GM18870 (cell line): ENCODE data around the gene PPP1R18.
"Not testable (repeated sequence)": the region's sequence is repeated elsewhere in the genome, so short reads cannot be mapped to it uniquely, and the experiment has no call there.

ENCODE experiments used
- ATAC-seq: cut with Tn5 transposase; IDR thresholded peaks from one replicate; pipeline ENCODE4 v1.9.1; 2021; ENCODE audit warnings: moderate library complexity; ENCODE audit not compliant: unreplicated experiment

PPP1R18 gene, protein sequence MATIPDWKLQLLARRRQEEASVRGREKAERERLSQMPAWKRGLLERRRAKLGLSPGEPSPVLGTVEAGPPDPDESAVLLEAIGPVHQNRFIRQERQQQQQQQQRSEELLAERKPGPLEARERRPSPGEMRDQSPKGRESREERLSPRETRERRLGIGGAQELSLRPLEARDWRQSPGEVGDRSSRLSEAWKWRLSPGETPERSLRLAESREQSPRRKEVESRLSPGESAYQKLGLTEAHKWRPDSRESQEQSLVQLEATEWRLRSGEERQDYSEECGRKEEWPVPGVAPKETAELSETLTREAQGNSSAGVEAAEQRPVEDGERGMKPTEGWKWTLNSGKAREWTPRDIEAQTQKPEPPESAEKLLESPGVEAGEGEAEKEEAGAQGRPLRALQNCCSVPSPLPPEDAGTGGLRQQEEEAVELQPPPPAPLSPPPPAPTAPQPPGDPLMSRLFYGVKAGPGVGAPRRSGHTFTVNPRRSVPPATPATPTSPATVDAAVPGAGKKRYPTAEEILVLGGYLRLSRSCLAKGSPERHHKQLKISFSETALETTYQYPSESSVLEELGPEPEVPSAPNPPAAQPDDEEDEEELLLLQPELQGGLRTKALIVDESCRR

DNA sequence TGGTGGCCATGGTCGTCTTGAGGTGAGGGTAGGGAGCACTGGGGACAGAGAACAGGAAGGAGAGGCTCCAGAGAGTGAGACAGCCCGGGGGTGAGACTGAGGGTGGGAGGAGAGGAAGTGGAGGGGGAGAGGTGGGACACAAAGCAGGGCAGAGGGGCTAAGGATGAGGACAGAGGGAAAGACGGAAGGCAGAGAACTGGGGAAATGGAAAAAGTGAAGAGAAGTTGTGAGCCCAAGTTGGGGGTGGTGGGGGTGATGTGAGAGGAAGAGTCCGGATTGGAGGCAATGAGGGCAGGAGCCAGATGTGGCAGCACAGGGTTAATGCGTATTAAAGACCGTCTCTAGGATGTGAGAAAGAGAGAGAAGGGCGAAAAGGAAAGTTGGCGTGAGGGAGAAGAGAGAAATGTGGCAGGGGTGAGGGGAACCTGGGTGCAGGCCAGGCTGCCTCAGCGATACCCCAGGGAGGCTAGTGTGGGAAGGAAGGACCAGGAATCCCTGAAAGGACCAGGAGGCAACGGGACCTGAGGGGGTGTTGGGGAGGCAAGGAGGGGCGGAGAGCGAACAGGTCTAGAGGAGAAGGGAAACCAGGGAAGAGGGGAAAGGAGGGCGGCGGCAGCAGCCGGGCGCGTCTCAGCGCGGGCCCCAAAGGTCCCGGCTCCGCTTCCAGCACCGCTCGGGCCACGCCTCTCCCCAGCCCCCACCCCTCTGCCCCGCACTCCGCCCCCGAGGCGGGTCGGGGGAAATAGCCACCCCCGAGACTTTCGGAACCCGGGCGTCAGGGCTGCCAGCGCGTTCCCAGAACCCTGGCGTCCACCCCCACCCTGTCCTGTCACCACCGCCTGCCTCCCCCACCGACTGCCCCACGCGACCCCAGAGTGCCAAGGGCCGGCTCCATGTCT lies at the start of gene PPP1R18:
Gene PPP1R18 (minus strand): TSS at position 637 of the 899 bp plus-strand sequence. CDS start 627 bp downstream, at position 10.
- no peak for ATAC-seq

DNA sequence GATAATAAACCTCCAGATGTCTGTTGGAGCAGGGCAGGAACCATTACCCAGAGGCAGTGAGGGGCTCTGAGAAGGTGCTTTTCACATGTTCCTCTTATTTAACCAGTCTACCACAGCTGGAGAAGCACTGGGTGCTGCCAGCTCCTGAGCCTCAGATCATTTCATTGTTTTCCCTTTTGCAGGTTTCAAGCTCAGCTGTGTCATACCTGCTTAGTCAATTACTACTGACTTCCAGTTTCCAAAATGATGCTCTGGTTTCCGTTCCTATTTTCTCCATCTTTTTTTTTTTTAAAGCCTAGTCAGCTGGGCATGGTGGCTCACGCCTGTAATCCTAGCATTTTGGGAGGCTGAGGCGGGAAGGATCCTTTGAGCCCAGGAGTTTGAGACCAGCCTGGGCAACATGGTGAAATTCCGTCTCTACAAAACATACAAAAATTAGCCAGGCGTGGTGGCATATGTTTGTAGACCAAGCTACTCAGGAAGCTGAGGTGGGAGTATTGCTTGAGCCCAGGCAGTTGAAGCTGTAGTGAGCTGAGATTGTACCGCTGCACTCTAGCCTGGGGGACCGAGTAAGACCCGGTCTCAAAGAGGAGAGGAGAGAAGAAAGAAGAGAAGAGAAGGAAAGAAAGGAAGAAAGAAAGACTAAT lies 49.3 kb upstream of the PPP1R18 start:
- no peak for ATAC-seq

DNA sequence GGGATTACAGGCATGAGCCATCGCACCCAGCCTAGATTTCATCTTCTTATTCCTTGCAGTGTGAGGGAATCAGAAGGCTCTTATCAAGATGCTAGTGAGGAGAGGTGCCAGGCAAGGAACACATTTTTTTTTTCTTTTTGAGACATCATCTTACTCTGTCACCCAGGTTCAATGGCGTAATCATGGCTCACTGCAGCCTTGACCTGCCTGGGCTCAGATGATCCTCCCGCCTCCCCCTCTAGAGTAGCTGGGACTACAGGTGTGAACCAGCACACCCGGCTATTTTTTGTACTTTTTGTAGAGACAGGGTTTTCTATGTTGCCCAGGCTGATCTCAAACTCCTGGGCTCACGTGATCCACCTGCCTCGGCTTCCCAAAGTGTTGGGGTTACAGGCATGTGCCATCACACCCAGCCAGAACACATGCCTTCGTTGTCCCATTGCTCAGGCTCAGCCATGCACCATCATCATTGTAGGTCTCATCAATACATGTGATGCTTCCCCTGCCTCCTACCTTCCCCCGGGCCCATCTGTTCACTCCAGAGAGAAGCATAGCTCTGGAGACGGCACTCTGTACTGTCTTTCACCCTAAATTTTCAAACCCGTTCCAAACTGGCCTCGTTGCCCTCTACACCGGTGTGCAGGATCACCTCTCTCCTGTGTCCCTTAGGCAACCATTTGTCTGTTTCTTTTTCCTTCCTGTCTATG lies 45.9 kb upstream of the PPP1R18 start:
- ATAC-seq = no peak

DNA sequence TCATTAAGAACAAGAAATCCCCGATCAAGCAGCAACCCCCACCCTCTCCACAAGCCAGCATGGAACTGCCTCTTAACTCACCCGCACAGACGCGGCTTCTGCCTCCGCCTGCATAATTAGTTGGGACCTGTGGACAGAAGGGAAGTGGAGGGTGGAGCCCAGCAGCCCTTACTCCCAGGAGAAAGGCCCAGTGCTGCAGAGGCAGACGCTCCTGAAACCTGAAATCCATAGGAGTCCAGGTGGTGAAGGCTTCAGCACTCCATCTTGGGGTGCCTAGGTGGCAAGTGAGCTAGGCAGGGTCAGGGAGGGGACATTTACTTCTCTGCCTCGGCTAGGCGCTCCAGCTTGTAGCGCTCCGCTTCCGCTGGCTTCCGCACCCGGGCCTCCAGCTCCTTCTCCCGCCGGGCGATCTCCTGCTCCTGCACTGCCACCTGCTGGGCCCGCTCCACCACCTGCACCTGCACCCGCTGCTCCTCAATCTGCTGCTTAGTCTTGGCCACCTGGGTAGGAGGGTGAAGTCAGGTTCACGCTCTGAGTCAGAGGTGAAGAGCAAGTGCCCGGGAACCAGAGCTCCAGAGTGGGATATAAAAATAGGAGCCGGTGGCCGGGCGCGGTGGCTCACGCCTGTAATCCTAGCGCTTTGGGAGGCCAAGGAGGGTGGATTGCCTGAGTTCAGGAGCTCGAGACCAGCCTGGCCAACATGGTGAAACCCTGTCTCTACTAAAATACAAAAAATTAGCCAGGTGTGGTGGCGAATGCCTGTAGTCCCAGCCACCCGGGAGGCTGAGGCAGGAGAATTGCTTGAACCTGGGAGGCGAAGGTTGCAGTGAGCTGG lies 44.4 kb upstream of the PPP1R18 start:
- ATAC-seq = no peak

DNA sequence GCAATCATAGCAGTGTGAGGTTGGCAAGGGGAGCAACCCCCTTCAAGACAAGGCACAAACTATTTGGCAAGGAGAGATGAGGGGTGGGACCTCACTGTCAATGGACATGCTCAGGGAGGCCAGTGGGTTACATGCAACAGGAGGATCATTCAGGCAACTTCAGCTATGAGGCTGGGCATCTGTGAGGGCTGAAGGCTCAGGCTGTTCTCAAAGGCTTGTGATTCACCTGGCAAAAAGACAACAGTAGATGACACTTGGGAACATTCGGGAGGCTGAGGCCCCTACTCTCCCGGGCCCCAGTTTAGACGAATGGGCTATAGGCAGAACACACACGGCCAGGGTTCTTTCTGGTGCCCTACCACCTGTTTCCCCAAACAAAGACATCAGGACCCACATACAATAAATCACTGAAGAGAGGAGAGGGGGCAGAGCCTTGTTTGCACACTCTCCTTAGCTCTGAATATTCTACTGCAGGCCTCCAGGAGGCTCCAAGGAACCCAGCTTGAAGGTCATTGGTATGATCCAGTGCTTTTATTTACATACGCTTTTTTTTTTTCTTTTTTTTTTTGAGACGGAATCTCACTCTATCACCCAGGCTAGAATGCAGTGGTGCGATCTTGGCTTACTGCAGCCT lies 41.6 kb upstream of the PPP1R18 start:
- no peak for ATAC-seq

DNA sequence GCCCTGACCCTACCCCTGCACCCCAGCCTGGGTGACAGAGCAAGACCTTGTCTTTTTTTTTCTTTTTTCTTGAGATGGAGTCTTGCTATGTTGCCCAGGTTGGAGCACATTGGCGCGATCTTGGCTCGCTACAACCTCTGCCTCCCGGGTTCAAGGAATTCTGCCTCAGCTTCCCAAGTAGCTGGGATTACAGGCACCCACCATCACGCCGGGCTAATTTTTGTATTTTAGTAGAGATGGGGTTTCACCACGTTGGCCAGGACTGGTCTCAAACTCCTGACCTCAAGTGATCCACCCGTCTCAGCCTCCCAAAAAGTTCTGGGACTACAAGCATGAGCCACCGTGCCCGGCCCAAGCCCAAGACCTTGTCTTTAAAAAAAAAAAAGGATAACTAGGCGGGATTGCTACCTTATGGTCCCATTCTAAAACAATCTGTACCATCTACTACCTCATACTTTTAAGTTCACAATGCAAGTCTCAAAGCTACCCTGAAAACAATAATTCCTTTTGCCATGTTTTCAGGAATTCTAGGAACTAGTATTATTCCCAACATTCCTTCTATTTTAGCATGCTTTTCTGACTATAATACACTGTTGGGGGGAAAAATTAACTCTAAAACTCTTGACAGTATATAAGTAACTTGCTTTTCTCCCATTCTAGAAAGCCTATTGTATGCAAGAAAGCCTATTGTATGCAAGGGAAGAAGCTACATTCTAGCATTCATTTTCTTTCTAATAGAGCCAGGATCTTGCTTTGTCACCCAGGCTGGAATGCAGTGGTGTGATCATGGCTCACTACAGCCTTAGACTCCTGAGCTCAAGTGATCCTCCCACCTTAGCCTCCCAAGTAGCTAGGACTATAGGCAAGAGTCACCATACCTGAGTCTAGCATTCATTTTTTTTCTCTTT lies 40.3 kb upstream of the PPP1R18 start:
- no peak for ATAC-seq

DNA sequence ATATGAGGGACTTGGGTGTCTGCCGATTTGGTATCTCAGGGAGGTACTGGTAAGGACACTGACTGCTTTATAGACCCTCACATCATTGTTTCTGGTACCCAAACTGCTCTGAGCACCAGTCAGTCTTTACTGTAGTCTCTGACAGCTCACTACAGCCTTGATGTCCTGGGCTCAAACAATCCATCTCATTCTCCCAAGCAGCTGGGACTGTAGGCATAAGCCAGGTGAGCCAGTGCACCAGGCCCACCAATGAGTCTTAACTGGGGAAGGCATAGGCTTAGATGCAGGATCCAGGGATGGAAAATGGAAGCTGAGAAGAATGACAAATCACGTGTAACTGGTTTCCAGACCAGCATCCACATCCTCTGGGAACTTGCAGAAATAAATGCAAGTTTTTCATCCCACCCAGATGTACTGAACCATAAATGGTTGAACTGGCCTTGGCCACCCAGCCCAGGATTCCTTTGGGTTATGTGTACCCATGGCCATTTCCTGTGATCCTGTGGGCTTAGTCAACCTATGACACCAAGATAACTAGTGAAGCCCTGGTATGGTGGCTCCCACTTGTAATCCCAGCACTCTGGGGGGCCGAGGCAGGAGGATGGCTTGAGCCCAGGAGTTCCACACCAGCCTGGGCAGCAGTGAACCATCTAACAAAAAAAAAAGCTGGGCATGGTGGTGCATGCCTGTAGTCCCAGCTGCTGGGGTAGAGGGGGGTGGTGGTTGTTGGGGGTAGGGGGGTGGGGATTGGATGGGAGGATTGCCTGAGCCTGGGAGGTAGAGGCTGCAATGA lies 39.5 kb upstream of the PPP1R18 start:
- ATAC-seq = no peak

DNA sequence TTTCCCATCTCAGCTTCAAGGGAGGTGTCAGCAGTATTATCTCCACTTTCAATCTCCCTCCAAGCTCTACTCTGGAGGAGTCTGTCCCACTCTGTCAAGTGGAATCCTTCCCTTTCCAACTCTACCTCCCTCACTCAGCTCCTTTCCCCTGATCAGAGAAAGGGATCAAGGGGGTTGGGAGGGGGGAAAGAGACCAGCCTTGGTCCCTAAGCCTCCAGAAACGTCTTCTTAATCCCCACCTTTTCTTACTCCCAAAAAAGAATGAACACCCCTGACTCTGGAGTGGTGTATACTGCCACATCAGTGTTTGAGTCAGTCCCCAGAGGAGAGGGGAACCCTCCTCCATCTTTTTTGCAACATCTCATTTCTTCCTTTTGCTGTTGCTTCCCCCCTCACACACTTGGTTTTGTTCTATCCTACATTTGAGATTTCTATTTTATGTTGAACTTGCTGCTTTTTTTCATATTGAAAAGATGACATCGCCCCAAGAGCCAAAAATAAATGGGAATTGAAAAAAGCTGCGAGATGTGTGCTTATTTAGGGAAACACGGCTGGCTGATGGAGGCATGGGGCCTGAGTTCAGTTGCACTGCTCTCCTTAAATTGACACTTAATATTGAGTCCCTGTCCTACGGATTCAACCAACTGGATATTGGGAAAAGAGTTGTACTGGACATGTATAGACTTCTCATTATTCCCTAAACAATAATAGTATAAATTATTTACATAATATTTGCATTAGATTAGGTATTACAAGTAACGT lies 38.6 kb upstream of the PPP1R18 start:
- no peak for ATAC-seq

DNA sequence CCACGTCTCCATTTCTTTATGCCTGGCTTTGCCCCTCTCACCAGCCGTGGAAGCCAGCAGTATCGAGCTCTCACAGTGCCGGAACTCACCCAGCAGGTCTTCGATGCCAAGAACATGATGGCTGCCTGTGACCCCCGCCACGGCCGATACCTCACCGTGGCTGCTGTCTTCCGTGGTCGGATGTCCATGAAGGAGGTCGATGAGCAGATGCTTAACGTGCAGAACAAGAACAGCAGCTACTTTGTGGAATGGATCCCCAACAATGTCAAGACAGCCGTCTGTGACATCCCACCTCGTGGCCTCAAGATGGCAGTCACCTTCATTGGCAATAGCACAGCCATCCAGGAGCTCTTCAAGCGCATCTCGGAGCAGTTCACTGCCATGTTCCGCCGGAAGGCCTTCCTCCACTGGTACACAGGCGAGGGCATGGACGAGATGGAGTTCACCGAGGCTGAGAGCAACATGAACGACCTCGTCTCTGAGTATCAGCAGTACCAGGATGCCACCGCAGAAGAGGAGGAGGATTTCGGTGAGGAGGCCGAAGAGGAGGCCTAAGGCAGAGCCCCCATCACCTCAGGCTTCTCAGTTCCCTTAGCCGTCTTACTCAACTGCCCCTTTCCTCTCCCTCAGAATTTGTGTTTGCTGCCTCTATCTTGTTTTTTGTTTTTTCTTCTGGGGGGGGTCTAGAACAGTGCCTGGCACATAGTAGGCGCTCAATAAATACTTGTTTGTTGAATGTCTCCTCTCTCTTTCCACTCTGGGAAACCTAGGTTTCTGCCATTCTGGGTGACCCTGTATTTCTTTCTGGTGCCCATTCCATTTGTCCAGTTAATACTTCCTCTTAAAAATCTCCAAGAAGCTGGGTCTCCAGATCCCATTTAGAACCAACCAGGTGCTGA lies 37.6 kb upstream of the PPP1R18 start:
- ATAC-seq = not testable (repeated sequence)

DNA sequence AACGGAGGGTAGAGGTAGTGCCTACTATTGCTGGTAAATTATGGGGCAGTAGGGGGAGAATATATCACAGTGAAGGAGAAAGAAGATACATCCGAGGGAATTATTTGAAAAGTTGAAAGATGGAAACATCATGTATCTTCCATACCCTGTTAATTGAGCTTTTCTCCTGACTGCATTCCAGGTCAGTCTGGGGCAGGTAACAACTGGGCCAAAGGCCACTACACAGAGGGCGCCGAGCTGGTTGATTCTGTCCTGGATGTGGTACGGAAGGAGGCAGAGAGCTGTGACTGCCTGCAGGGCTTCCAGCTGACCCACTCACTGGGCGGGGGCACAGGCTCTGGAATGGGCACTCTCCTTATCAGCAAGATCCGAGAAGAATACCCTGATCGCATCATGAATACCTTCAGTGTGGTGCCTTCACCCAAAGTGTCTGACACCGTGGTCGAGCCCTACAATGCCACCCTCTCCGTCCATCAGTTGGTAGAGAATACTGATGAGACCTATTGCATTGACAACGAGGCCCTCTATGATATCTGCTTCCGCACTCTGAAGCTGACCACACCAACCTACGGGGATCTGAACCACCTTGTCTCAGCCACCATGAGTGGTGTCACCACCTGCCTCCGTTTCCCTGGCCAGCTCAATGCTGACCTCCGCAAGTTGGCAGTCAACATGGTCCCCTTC lies 36.9 kb upstream of the PPP1R18 start:
- not testable (repeated sequence) for ATAC-seq

DNA sequence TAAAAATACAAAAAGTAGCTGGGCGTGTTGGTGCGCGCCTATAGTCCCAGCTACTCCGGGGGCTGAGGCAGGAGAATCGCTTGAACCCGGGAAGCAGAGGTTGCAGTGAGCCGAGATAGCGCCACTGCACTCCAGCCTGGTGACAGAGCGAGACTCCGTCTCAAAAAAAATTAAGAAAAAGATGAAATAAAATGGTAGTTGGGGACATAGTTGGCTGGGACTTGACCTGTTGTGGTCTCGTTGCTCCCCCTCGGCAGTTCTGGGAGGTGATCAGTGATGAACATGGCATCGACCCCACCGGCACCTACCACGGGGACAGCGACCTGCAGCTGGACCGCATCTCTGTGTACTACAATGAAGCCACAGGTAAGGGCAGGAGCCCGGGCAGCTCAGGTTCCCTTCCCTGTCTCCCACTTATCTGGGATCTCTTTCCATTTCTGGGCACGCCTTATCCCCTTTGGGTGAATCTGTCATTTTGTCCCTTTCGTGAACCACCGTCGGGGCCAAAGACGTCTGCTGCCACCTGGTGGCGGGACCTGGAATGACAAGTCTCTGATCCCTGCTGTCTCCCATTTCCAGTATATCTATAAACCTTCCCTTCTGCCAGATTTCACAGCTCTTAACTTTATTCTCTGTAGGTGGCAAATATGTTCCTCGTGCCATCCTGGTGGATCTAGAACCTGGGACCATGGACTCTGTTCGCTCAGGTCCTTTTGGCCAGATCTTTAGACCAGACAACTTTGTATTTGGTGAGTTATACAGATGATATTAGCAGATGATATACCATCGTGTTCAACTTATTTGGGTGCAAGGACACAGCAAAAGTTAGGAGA lies 36.1 kb upstream of the PPP1R18 start:
- ATAC-seq = no peak

DNA sequence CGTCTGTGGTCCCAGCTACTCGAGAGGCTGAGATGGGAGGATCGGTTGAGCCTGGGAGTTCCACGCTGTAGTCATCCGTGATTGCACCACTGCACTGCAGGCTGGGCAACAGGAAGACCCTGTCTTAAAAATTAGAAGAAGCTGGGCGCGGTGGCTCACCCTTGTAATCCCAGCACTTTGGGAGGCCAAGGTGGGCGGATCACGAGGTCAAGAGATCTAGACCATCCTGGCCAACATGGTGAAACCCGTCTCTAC lies 35.5 kb upstream of the PPP1R18 start:
- ATAC-seq = not testable (repeated sequence)

DNA sequence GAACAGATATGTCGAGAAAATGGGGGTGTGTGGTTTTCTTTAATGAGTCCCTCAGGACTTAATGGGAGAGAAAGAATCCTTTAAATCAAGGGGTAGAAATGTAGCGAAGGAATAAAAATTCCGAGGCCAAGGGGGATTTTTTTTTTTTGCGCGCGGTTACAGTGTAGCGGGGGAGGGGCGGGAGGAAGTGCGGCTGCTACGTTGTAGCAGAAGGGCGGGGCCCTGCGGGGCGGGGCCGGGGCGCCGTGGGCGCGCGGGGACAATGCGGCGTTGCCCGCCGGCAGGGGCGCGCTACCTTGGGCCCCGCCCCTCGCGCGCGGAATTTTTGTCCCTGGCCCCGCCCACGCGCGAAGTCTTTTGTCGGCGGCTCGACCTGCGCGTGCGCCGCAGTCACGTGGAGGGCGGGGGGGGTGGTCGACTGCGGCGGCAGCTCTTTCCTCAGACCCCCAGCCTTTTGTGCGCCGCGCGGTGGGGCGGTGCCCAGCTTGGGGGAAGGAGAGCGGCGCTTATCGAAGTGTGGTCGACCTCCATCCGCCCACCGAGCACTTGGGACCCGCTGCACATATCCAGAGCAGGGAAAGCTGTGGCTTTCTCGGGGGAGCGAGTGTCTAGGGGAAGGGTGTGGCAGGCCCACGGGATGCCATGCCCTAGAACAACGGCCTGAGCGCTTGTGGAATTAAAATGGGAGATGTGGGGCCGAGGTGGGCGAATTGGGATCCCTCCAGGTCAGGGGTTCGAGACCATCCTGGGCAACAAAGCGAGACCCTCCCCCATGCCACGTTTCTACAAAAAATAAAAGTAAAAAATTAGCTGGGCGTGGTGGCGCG lies 35.0 kb upstream of the PPP1R18 start:
- no peak for ATAC-seq
